ENCODE results near the gene ARL10. TPM values are rescaled to one million over a fixed set of nuclear protein-coding genes. Genes with fewer than 3 reads are reported as not detected.

The ARL10 gene
- total RNA-seq, result 6.7 and 9.2 TPM in 2 replicates

- DNase-seq (ENCODE audit: low read depth, low spot score), result no peak
These were observed at the start of gene ARL10 for GRCh38 chr5:176365351-176366231. Gene ARL10 (plus strand): TSS chr5:176365487. CDS start chr5:176365564, 77 bp downstream.

GRCh38 chr5:176317534-176318374 is 47.5 kb upstream of the ARL10 start:
- DNase-seq (ENCODE audit: low read depth, low spot score), result no peak

- DNase-seq (ENCODE audit: low read depth, low spot score), result no peak
These were observed 45.3 kb upstream of the ARL10 start for GRCh38 chr5:176319827-176320554.

GRCh38 chr5:176320577-176320976 is 44.7 kb upstream of the ARL10 start:
- DNase-seq (ENCODE audit: low read depth, low spot score), result no peak

- DNase-seq (ENCODE audit: low read depth, low spot score), result no peak
These were observed 31.1 kb upstream of the ARL10 start for GRCh38 chr5:176334031-176334770.

GRCh38 chr5:176337913-176338312 is 27.4 kb upstream of the ARL10 start:
- DNase-seq (ENCODE audit: low read depth, low spot score), result no peak

GRCh38 chr5:176339304-176339703 is 26.0 kb upstream of the ARL10 start:
- DNase-seq (ENCODE audit: low read depth, low spot score), result no peak

- DNase-seq (ENCODE audit: low read depth, low spot score), result no peak
These were observed 23.7 kb upstream of the ARL10 start for GRCh38 chr5:176341325-176342157.

GRCh38 chr5:176342158-176342483 is 23.2 kb upstream of the ARL10 start:
- DNase-seq (ENCODE audit: low read depth, low spot score), result no peak

- no peak for DNase-seq (ENCODE audit: low read depth, low spot score)
These were observed 22.4 kb upstream of the ARL10 start for GRCh38 chr5:176342766-176343458.

- no peak for DNase-seq (ENCODE audit: low read depth, low spot score)
These were observed 14.9 kb upstream of the ARL10 start for GRCh38 chr5:176350416-176350815.

- DNase-seq (ENCODE audit: low read depth, low spot score), result no peak
These were observed 13.0 kb upstream of the ARL10 start for GRCh38 chr5:176352116-176352878.

GRCh38 chr5:176353533-176353932 is 11.8 kb upstream of the ARL10 start:
- DNase-seq (ENCODE audit: low read depth, low spot score), result no peak

- no peak for DNase-seq (ENCODE audit: low read depth, low spot score)
These were observed 9.7 kb upstream of the ARL10 start for GRCh38 chr5:176355400-176356178.

- DNase-seq (ENCODE audit: low read depth, low spot score), result no peak
These were observed 9.1 kb upstream of the ARL10 start for GRCh38 chr5:176356179-176356566.

GRCh38 chr5:176359658-176360057 is 5.6 kb upstream of the ARL10 start:
- DNase-seq (ENCODE audit: low read depth, low spot score), result no peak

- DNase-seq (ENCODE audit: low read depth, low spot score), result no peak
These were observed 4.3 kb upstream of the ARL10 start for GRCh38 chr5:176360894-176361436.
